Measurements from ENCODE around the gene KCNJ12.

GRCh38 chr17:21379080-21379711, 3.0 kb downstream of the KCNJ12 start:
- TF ChIP-seq SREBF2 (IDR thresholded peaks at IDR 0.05) (no peak), ESRRA (IDR thresholded peaks at IDR 0.05; ENCODE audit: borderline replicate concordance, low read length) (no peak), CTCF (IDR thresholded peaks at IDR 0.05) (no peak)

Data from A549 (cell line).